SKM-1 treated with dmso at 0.1 percent for 144 hours (cell line): Measurements from ENCODE around the gene UBE2N.

Source experiments
- DNase-seq: peaks from one replicate; lab custom pipeline; 2025; ENCODE audit not compliant: unreplicated experiment; lab: John Stamatoyannopoulos, UW

UBE2N gene

DNA sequence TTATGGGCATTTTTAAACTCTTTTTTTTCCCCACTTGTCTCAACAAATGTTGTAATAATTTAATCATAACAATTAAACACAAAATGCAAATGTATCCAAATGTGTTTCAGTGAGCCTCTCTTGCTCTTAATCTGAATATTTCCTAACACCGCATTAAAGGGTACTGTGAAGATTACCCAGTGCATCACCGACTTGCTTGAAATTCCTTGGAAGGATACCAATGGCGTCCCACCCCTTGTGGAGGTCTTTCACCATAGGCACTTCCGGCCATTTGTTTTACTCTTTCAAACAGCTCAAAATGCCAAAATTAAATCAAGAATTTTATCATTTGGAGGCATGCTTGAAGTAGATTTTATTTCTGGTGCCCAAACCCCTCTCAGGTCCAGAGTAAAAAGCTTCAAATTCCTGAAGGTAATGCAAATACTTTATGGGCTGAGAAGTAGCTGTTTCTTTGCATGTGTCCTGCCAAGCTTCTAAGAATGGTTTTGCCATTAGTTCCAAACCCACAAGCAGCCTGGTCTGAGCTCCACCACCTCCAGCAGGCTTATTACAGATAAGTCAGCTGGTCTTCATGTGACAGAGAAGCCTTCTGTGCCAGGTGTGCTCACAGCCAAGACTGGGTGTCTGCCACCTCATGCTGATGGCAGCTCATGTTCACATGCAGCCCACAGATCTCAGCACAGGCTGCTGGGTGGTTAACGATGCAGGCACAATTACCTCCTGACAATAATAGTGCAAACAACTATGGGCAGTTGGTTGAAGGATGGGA lies 80.4 kb downstream of the UBE2N start:
- DNase-seq, result no peak

DNA sequence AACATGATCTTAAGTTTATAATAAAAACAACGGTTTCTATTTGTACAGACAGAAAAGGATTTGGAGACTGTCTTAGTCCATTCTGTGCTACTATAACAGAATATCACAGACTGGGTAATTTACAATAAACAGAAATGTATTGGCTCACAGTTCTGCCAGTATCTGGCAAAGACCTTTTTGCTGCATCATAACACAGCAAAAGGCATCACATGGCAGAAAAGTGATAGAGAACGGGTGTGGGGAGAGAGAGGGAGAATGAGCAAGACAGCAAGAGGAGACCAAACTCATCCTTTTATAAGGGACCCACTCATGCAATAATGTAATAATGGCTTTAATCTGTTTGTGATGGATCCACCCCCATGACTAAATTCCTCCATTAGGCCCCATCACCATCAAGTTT lies 81.1 kb downstream of the UBE2N start:
- DNase-seq, result no peak

GRCh38 chr12:93358821-93359220 lies 82.9 kb downstream of the UBE2N start:
- DNase-seq, result no peak

DNA sequence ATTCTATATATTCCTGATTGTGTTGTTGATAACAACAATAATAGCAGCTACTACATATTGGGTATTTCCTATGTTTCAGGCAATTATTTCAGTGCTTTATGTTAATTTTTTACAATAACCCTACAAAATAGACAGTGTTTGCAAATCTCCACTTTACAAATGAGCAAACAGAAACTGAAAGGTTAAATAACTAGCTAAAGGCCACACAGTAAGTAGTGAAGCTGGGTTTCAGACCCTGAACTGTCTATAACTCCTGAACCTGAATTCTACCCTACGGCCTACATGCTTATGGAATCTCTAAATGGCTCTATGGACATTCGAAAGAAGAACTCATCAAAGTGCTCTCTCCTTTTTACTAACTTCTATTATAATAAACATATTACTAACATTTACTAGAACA lies 83.7 kb downstream of the UBE2N start:
- DNase-seq, result no peak

DNA sequence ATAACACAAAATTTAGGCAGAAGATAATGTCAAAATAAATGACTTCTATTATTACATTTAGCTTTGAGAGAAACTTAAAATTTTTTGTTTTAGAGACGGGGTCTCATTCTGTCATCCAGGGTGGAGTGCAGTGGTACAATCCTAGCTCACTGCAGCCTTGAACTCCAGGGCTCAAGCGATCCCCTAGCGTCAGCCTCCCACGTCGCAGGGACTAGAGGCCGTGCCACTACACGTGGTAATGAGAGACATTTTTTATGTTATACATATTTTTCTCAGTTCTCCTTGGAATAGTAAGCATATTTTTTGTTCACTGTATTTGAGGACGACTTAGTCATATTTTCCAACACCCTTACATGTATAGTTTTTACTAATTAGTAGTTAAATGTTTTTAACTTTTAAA lies 85.5 kb downstream of the UBE2N start:
- no peak for DNase-seq
